SK-N-SH treated with all-trans-retinoic acid at 6 μM for 48 hours (cell line): ENCODE data around the gene PIEZO1.

Experiments used
- ATAC-seq: fragments of 200-7000 bp; cut with Tn5 transposase; 3 replicates; pipeline ENCODE4 v1.9.1; 2020; ENCODE audit warnings: mild to moderate bottlenecking, moderate library complexity
- ARNTL ChIP-seq: fragments of 450-650 bp; formaldehyde crosslinking; IDR thresholded peaks from 2 replicates; pipeline ENCODE4 v1.5.0; 2020; ENCODE audit warnings: low read depth, mild to moderate bottlenecking, moderate library complexity, borderline replicate concordance
- BACH2 ChIP-seq: fragments of 250-450 bp; sonication (Bioruptor Pico); IDR thresholded peaks from 2 replicates; pipeline ENCODE4 v1.9.0; 2021; ENCODE audit warnings: mild to moderate bottlenecking, borderline replicate concordance
- CSDC2 ChIP-seq: fragments of 250-450 bp; sonication (Bioruptor Pico); IDR thresholded peaks from 2 replicates; pipeline ENCODE4 v1.5.0; 2020; ENCODE audit warnings: mild to moderate bottlenecking, moderate library complexity
- ESRRG ChIP-seq: fragments of 250-450 bp; sonication (Bioruptor Pico); IDR thresholded peaks from 2 replicates; pipeline ENCODE4 v1.6.1; 2021; ENCODE audit warnings: mild to moderate bottlenecking
- GLIS3 ChIP-seq: fragments of 250-450 bp; sonication (Bioruptor Pico); IDR thresholded peaks from 2 replicates; pipeline ENCODE4 v1.5.0; 2020; ENCODE audit warnings: mild to moderate bottlenecking, moderate library complexity
- OSR1 ChIP-seq: fragments of 250-450 bp; sonication (Bioruptor Pico); IDR thresholded peaks from 2 replicates; pipeline ENCODE4 v1.8.0; 2022; ENCODE audit warnings: moderate library complexity, mild to moderate bottlenecking, inconsistent platforms
- PPARA ChIP-seq: fragments of 250-450 bp; sonication (Bioruptor Pico); IDR thresholded peaks from 2 replicates; pipeline ENCODE4 v1.5.0; 2020; ENCODE audit warnings: mild to moderate bottlenecking, borderline replicate concordance
- RARB ChIP-seq: fragments of 250-450 bp; sonication (Bioruptor Pico); IDR thresholded peaks from 2 replicates; pipeline ENCODE4 v1.8.0; 2021; ENCODE audit warnings: mild to moderate bottlenecking, moderate library complexity
- SNAI2 ChIP-seq: fragments of 250-450 bp; sonication (Bioruptor Pico); IDR thresholded peaks from 2 replicates; pipeline ENCODE4 v1.5.0; 2020; ENCODE audit warnings: mild to moderate bottlenecking, moderate library complexity
- TCF4 ChIP-seq: fragments of 250-450 bp; sonication (Bioruptor Pico); IDR thresholded peaks from 2 replicates; pipeline ENCODE4 v1.8.0; 2021; ENCODE audit warnings: mild to moderate bottlenecking, moderate library complexity, borderline replicate concordance
- TOX ChIP-seq: fragments of 250-450 bp; sonication (Bioruptor Pico); IDR thresholded peaks from 2 replicates; pipeline ENCODE4 v1.8.0; 2021; ENCODE audit warnings: mild to moderate bottlenecking, moderate library complexity, borderline replicate concordance
- ZC3H10 ChIP-seq: fragments of 250-450 bp; sonication (Bioruptor Pico); IDR thresholded peaks from 2 replicates; pipeline ENCODE4 v1.5.1; 2021; ENCODE audit warnings: mild to moderate bottlenecking, moderate library complexity
- ZFP3 ChIP-seq: fragments of 250-450 bp; sonication (Bioruptor Pico); IDR thresholded peaks from 2 replicates; pipeline ENCODE4 v1.5.0; 2020; ENCODE audit warnings: mild to moderate bottlenecking, moderate library complexity
- ZFP30 ChIP-seq: fragments of 450-650 bp; formaldehyde crosslinking; IDR thresholded peaks from 2 replicates; pipeline ENCODE4 v1.5.0; 2022; ENCODE audit warnings: mild to moderate bottlenecking, moderate library complexity
- ZNF565 ChIP-seq: fragments of 450-650 bp; formaldehyde crosslinking; conservative IDR thresholded peaks from 2 replicates; pipeline ENCODE4 v1.5.0; 2020; ENCODE audit warnings: low read depth, mild to moderate bottlenecking, moderate library complexity
- ZNF70 ChIP-seq: fragments of 450-650 bp; formaldehyde crosslinking; IDR thresholded peaks from 2 replicates; pipeline ENCODE4 v1.5.0; 2020; ENCODE audit warnings: mild to moderate bottlenecking, moderate library complexity
- ZNF8 ChIP-seq: fragments of 450-650 bp; formaldehyde crosslinking; IDR thresholded peaks from 2 replicates; pipeline ENCODE4 v1.5.0; 2020; ENCODE audit warnings: mild to moderate bottlenecking, moderate library complexity
- TF ChIP-seq, protein P1 (sequence below): fragments of 250-450 bp; sonication (Bioruptor Pico); IDR thresholded peaks from 2 replicates; pipeline ENCODE4 v1.8.0; 2020; ENCODE audit warnings: mild to moderate bottlenecking, moderate library complexity, borderline replicate concordance
- TF ChIP-seq, protein P2 (sequence below): fragments of 250-450 bp; sonication (Bioruptor Pico); IDR thresholded peaks from 2 replicates; pipeline ENCODE4 v1.8.0; 2021; ENCODE audit warnings: low read depth, mild to moderate bottlenecking, moderate library complexity, borderline replicate concordance
- TF ChIP-seq, protein P3 (sequence below): fragments of 250-450 bp; sonication (Bioruptor Pico); IDR thresholded peaks from 2 replicates; pipeline ENCODE4 v1.5.1; 2020; ENCODE audit warnings: low read depth, mild to moderate bottlenecking, moderate library complexity
- TF ChIP-seq, protein P4 (sequence below): fragments of 250-450 bp; sonication (Bioruptor Pico); IDR thresholded peaks from 2 replicates; pipeline ENCODE4 v1.5.0; 2020; ENCODE audit warnings: mild to moderate bottlenecking, moderate library complexity
- TF ChIP-seq, protein P5 (sequence below): fragments of 250-450 bp; sonication (Bioruptor Pico); IDR thresholded peaks from 2 replicates; pipeline ENCODE4 v1.5.1; 2021; ENCODE audit warnings: mild to moderate bottlenecking, moderate library complexity

PIEZO1 gene

DNA sequence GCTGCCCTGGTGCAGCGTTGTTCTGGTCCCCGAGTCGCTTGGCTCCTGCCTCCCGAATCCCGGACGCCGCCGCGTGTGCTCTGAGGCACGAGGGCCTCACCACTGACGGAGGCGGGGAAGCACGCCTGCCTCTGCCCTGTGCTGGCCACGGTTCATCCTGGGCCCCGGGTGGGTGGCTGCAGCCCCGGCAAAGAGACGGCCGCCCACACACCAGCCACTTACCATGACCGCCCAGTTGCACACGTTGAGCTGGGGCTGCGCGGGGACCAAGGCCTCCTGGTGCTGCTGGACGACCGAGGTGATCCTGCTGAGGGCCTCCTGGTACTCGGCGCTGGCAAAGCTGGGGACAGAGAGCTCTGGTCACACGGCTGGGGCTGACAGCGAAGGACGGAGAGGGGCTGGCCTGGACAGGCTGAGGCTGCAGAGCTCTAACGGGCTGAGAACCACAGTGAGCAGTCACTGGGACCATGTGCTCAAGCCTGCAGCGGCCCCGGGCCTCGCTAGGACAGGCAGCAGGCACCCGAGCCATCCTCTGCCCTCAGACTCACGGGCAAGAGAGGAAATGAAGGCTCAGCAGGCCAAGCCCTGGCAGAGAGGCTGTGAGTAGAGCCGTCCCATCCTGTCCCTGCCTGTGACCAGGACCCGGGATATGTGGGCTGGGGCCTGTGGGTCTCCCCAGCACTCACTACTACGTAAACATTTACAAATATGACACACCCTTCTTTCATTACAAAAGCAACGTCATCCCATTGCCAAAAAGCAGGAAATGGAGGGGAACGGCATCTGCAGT, 33.0 kb upstream of the PIEZO1 start:
- TF ChIP-seq BACH2 (CRISPR knock-in tag) (no peak), ESRRG (CRISPR knock-in tag) (no peak), PPARA (CRISPR knock-in tag) (no peak), SNAI2 (CRISPR knock-in tag) (no peak), ZNF70 (no peak), ZFP3 (no peak), ARNTL (CRISPR knock-in tag) (no peak), ZC3H10 (CRISPR knock-in tag) (no peak), OSR1 (no peak), GLIS3 (CRISPR knock-in tag) (no peak)
- TF ChIP-seq, protein P1, sequence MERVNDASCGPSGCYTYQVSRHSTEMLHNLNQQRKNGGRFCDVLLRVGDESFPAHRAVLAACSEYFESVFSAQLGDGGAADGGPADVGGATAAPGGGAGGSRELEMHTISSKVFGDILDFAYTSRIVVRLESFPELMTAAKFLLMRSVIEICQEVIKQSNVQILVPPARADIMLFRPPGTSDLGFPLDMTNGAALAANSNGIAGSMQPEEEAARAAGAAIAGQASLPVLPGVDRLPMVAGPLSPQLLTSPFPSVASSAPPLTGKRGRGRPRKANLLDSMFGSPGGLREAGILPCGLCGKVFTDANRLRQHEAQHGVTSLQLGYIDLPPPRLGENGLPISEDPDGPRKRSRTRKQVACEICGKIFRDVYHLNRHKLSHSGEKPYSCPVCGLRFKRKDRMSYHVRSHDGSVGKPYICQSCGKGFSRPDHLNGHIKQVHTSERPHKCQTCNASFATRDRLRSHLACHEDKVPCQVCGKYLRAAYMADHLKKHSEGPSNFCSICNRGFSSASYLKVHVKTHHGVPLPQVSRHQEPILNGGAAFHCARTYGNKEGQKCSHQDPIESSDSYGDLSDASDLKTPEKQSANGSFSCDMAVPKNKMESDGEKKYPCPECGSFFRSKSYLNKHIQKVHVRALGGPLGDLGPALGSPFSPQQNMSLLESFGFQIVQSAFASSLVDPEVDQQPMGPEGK (CRISPR knock-in tag), result no peak
- TF ChIP-seq, protein P2, sequence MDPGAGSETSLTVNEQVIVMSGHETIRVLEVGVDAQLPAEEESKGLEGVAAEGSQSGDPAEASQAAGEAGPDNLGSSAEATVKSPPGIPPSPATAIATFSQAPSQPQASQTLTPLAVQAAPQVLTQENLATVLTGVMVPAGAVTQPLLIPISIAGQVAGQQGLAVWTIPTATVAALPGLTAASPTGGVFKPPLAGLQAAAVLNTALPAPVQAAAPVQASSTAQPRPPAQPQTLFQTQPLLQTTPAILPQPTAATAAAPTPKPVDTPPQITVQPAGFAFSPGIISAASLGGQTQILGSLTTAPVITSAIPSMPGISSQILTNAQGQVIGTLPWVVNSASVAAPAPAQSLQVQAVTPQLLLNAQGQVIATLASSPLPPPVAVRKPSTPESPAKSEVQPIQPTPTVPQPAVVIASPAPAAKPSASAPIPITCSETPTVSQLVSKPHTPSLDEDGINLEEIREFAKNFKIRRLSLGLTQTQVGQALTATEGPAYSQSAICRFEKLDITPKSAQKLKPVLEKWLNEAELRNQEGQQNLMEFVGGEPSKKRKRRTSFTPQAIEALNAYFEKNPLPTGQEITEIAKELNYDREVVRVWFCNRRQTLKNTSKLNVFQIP, result no peak
- no peak for ATAC-seq

DNA sequence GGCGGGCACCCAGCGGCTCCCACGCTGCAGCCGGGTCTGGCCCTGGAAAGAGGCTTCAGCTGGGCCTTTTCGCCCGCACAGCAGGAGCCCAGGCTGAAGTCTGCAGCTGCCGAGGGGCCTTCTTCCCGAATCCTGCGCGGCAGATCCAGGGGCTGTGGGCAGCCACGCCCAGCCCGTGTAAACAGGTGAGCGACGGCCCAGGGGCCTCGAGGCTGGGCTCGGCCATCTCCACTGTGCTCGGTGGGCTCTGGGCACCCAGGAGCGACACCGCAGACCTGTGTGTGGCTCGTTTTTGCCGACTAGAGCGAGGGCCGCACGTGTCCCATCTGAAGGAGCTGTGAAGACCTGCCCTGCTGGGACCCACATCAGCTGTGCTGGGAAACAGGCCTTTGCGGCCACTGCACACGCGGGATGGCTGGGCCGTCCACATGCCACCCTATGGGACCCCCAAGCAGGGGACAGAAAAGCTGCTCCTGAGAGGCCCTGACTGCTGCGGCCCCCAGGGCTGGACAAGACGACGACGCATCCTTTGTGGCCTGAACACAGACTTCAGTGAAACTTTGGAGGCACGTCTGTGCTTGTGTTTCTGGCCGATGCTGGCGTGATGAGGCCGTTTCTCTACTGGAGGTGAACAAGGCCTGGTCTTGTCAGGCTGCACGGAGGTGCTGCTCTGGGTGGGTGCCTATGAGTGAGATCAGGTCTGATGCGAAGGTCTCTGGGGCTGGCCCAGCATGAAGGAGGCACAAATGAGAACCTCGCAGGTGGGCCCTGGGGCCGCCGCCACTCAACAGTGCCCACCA, 31.9 kb upstream of the PIEZO1 start:
- no peak for ATAC-seq
- TF ChIP-seq ZNF565 (CRISPR knock-in tag), result no peak
- TF ChIP-seq, protein P2, result no peak
- TF ChIP-seq, protein P3, sequence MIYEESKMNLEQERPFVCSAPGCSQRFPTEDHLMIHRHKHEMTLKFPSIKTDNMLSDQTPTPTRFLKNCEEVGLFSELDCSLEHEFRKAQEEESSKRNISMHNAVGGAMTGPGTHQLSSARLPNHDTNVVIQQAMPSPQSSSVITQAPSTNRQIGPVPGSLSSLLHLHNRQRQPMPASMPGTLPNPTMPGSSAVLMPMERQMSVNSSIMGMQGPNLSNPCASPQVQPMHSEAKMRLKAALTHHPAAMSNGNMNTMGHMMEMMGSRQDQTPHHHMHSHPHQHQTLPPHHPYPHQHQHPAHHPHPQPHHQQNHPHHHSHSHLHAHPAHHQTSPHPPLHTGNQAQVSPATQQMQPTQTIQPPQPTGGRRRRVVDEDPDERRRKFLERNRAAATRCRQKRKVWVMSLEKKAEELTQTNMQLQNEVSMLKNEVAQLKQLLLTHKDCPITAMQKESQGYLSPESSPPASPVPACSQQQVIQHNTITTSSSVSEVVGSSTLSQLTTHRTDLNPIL, result no peak
- TF ChIP-seq SNAI2 (CRISPR knock-in tag), result no peak
- TF ChIP-seq TCF4 (CRISPR knock-in tag), result no peak
- no peak for TF ChIP-seq ESRRG (CRISPR knock-in tag)
- TF ChIP-seq BACH2 (CRISPR knock-in tag), result no peak
- TF ChIP-seq ARNTL (CRISPR knock-in tag), result no peak
- no peak for TF ChIP-seq ZFP3
- no peak for TF ChIP-seq TOX
- TF ChIP-seq, all 23 proteins: peak for 0

DNA sequence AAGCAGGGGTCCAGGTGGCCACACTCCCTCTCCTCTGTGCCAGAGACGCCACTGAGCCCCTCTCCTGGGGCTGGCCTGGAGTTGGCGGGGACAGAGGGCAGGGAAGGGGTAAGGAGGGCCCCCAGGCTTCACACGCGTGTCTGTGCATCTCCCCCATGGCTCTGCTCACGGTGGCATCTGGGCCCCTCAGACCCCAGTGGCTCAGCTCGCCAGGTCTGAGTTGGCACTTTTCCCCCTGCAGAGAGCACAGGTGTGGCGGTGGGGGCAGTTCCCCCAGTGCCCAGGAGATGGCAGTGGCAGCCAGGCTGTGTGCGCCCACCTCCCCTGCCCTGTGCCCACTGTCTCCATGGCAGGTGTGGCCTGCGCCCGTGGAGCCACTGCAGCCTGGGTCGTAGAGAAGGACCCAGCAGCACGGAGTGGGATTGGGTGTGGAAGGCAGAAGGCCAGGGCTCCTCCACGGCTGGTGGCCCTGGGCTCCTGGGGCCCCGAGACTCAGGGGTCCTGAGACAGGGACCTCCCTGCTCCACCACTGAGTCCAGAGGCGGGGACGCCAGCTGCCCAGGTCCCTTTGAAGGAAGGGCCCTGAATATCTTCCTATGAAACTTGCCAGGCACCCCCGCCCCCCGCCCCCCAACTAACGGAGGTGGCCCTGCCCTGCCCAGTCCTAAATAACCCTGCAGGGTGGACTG, 31.0 kb upstream of the PIEZO1 start:
- ATAC-seq, result peak; percentile 24
- TF ChIP-seq CSDC2 (CRISPR knock-in tag) (no peak), RARB (no peak), GLIS3 (CRISPR knock-in tag) (no peak), ARNTL (CRISPR knock-in tag) (no peak), ZFP3 (no peak), TCF4 (CRISPR knock-in tag) (no peak), PPARA (CRISPR knock-in tag) (no peak), ZFP30 (CRISPR knock-in tag) (no peak), TOX (no peak), BACH2 (CRISPR knock-in tag) (no peak), ZNF8 (no peak)
- TF ChIP-seq, protein P4, sequence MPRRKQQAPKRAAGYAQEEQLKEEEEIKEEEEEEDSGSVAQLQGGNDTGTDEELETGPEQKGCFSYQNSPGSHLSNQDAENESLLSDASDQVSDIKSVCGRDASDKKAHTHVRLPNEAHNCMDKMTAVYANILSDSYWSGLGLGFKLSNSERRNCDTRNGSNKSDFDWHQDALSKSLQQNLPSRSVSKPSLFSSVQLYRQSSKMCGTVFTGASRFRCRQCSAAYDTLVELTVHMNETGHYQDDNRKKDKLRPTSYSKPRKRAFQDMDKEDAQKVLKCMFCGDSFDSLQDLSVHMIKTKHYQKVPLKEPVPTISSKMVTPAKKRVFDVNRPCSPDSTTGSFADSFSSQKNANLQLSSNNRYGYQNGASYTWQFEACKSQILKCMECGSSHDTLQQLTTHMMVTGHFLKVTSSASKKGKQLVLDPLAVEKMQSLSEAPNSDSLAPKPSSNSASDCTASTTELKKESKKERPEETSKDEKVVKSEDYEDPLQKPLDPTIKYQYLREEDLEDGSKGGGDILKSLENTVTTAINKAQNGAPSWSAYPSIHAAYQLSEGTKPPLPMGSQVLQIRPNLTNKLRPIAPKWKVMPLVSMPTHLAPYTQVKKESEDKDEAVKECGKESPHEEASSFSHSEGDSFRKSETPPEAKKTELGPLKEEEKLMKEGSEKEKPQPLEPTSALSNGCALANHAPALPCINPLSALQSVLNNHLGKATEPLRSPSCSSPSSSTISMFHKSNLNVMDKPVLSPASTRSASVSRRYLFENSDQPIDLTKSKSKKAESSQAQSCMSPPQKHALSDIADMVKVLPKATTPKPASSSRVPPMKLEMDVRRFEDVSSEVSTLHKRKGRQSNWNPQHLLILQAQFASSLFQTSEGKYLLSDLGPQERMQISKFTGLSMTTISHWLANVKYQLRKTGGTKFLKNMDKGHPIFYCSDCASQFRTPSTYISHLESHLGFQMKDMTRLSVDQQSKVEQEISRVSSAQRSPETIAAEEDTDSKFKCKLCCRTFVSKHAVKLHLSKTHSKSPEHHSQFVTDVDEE (CRISPR knock-in tag), result no peak
- TF ChIP-seq, protein P1 (CRISPR knock-in tag), result no peak
- TF ChIP-seq, protein P5, sequence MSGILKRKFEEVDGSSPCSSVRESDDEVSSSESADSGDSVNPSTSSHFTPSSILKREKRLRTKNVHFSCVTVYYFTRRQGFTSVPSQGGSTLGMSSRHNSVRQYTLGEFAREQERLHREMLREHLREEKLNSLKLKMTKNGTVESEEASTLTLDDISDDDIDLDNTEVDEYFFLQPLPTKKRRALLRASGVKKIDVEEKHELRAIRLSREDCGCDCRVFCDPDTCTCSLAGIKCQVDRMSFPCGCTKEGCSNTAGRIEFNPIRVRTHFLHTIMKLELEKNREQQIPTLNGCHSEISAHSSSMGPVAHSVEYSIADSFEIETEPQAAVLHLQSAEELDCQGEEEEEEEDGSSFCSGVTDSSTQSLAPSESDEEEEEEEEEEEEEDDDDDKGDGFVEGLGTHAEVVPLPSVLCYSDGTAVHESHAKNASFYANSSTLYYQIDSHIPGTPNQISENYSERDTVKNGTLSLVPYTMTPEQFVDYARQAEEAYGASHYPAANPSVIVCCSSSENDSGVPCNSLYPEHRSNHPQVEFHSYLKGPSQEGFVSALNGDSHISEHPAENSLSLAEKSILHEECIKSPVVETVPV (CRISPR knock-in tag), result no peak
